NCI-H187 (cell line): ENCODE measurements around the gene TUBA4A.
"Not testable (repeated sequence)": the region's sequence is repeated elsewhere in the genome, so short reads cannot be mapped to it uniquely, and the experiment has no call there.

Experiments
- DNase-seq, 2 experiments: peaks; one replicate each; lab custom pipeline; 2025; lab: John Stamatoyannopoulos, UW

The TUBA4A gene

DNA sequence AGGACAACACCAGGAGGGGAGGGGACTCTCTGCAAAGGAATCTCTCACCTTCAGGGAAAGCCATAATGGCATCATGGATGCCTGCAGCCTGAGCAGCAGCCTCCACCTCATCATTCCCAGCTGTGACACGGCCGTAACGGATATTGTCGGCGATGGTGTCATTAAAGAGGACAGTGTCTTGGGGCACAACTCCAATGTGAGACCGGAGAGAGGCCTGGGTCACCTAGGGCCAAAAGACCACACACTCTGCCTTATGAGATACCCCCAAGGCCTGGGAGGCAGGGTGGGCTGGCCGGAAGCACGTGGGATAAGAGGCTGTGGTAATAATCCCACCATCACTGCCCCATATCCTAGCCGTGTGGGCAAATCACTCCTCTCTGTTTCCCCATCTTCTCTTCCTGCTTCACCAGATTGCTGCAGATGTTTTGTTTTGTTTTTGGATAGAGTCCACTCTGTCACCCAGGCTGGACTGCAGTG lies 42.8 kb downstream of the TUBA4A start:
- no peak for DNase-seq

DNA sequence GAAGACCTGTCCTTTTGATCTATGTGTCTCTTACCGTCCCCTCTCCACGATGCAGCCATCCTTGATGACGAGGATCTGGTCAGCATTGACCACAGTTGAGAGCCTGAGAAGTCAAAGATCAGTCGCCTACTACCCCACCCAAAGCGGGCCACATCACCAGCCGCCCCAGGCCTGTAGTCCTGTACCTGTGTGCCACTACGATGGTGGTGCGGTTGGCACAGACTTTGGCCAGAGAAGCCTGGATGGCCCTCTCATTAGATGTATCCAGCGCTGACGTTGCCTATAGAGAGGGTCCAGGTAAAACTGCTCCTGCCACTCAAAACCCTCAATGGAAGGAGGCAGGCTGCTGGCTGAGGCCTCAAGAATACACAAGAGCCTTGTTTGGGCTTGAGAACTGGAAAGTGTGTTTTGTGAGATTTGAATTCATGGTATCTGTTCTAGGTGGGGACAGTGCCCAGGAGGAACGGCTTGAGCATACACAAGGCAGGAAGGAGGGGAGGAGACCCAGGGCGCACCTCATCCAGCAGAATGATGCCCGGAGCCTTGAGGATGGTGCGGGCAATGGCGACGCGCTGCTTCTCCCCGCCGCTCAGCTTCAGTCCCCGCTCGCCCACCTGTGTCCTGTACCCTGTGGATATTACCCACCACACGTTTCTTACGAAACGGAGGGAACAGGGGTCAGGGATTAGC lies 43.4 kb downstream of the TUBA4A start:
- DNase-seq: no peak

DNA sequence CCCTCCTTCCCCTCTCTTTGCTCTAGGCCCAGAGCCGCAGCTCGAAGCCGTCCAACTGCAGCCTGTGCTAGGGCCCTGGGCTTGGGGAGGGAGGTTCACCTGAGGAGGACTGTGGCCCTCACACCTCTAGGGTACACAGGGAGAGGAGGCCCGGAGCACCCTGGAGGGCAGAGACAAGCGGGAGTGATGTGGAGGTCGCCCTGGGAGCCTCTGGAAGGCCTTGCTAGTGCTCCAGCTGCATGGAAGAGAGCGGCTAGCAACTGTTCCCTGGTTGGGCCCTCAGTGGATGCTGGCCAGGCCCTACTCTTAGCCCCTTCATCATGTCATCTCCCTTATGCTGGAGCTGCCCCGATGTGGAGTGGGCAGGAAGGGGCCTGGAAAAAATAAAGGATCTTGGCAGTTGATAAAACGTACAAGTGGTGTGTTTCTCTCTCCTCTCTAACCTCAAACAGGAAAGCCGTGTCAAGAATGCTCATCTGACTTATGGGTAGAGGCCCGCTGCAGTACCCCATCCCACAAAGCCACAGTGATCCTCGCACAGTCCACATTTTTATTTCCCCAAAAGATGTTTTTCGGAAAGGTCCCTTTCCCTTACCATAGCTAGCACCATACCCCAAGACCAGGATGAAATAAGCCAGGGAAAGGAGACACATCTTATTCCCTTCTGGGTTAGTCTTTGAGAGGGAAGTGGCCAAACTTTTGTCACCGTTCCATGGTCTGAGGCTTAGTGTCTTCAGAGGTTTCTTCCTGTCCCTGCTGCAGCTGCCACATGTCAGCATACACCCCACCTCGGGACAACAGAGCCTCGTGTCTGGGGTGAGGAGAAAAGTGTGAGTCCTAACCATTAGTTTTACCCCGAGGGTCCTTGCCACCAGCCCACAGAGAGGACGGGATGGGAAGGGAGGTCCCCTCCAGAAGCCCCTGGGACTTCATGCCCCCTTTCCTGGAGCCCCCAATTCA lies 44.2 kb downstream of the TUBA4A start:
- DNase-seq: no peak

DNA sequence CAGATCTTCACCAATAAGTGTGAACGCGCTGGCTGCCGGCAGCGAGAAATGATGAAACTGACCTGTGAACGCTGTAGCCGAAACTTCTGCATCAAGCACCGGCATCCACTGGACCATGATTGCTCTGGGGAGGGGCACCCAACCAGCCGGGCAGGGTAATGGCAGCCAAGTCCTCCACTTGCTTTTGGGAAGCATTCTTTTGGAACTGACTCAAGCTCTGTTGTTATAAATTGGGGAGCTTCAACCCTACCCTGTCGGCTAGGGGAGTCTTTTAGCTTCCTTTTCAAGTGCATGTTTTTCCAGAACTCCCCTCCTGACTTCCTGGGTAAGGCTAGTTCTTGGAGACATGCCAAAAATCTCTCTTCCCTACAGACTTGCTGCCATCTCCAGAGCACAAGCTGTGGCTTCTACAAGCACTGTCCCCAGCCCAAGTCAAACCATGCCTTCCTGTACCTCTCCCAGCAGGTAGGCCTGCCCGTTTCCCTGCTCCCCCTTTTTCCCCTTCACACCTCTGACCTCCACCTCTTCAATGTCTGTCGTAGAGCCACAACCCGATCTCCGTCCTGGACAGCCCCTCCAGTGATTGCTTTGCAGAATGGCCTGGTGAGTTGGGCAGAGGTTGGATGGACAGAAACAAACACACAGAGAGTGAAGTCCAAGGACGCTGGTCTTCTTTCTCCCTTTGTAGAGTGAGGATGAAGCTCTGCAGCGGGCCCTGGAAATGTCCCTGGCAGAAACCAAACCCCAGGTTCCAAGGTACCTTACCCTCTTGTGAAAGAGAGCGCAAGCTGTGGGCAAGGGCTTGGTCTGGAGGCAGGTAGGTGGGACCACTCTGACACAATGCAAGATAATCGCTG lies 45.6 kb downstream of the TUBA4A start:
- no peak for DNase-seq

DNA sequence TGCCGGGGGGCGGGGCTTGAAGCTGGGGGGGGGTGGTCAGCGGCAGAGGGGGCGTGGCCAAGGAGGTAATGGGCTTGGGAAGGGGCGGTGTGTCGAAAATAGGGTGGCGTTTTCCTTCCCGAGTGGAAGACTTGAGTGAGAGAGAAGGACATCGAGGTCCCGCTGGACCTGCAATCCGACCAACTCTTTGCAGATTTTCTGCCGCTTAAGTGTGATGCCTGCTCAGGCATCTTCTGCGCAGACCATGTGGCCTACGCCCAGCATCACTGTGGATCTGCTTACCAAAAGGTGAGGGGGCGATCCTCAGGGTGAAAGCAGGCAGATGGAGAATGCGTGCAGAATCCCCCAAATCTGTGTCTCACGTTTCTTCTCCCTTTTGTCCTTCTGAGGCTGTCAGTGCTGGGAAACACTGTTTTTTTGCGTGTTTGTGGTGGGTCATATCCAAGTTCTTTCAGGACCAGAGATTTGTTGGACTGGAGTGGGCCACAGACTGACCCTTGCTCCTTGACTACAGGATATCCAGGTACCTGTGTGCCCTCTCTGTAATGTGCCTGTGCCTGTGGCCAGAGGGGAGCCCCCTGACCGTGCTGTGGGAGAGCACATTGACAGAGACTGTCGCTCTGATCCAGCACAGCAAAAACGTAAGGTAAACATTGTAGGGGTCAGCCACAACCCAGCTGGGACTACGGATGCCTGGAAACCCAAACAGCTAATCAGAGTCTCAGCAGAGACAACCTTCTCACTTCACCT lies 46.4 kb downstream of the TUBA4A start:
- DNase-seq: no peak

DNA sequence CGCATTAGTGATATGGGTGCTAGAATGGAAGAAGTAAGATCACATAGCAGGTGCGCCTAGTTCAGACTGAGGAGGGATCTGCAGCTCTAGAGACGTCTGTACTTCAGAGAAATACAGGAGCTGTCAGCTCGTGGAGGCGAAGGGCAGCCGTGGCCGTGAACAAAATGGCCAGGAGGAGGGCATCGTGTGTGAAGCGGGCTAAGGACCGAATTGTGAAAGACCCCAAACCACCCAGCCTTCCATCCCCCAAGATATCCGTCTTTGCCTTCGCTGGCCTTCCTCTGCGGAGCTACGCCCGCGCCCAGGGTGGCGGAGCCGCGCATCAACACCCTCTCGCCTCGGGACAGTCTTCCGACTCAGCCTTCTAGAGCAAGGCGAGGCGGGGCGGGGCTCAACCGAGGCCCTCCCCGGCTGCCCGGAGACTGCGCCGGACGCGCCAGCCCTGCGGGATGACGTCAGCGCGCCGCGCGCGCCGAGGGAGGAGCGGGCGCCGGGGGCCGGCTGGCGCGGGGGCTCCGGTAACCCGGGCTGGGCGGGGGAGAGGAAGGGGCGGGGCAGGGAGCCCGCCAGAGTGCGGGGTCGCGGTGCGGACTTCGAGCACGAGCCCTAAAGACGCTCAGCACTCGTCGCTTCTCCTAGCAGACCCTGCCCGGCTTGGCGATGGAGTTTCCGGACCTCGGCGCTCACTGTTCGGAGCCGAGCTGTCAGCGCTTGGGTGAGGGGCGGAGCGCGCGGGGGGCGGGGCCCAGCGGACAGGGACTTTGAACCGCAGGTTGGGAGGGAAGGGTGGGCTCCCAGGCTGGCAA lies 47.2 kb downstream of the TUBA4A start, which contains the start of gene ZFAND2B:
TSS of gene ZFAND2B (plus strand) at position 455 of the 806 bp plus-strand sequence. CDS start at position 661, 206 bp downstream.
- peak; percentile 64 to 74 for DNase-seq

DNA sequence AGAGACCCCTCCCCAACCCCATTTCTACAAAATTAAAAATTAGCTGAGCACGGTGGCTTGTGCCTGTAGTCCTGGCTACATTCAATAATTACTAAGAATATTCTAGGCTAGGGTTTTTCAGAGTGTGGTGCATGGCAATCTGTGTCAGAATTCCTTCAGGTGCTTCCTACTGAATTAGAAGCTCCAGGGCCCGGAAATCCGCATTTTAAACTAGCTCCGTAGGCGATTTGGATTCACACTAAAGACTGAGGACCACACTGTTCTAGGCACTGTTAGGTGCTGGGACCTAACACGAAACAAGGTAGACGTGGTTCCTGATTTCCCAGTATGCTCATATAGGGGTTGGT lies 47.8 kb downstream of the TUBA4A start:
- DNase-seq: no peak

DNA sequence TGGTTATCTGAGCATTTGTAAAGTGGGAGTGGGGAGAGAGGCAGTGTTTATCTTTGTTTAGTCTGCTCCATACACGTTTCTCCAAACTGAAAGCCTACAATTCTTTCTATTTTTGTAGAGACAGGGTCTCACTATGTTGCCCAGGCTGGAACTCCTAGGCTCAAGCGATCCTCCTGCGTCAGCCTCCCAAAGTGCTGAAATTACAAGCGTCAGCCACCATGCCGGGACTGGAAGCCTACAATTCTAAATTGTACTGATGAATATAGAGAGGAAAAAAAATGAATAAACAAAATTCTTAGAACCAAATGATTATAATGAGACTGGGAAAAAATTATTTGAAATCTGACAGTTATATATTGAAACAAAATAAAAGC lies 48.6 kb downstream of the TUBA4A start:
- no peak for DNase-seq

DNA sequence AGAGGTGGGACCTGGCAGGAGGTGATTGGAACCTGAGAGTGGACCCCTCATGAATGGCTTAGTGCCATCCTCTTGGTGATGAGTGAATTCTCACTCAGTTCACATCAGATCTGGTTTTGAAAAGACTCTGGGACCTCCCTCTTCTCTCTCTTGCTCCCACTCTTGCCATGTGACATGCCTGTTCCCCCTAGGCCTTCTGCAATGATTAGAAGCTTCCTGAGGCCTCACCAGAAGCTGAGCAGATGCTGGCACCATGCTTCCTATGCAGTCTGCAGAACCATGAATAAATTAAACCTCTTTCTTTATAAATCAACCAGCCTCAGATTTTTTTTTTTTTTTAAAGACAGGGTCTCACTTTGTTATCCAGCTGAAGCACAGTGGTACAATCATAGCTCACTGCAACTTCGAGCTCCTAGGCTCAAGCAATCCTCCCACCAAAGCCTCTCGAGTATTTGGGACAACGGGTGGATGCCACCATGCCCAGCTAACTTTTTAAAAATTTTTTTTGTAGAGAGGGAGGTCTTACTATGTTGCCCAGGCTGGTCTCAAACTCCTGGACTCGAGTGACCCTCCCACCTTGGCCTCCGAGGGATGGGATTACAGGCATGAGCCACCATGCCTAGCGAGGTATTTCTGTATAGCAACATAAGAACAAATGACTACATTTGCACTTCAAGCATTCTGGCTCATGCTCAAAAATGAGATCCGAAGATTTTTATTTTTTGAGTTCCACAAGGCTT lies 49.1 kb downstream of the TUBA4A start:
- DNase-seq: no peak

DNA sequence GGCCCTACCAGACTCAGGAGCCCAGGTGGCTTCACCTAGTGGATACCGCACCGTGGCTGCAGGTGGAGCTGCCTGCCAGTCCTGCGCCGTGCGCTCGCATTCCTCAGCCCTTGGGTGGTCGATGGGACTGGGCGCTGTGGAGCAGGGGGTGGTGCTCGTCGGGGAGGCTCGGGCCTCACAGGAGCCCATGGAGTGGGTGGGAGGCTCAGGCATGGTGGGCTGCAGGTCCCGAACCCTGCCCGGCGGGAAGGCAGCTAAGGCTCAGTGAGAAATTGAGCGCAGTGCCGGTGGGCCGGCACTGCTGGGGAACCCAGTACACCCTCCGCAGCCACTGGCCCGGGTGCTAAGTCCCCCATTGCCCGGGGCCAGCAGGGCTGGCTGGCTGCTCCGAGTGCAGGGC lies 52.4 kb downstream of the TUBA4A start:
- DNase-seq: not testable (repeated sequence)

DNA sequence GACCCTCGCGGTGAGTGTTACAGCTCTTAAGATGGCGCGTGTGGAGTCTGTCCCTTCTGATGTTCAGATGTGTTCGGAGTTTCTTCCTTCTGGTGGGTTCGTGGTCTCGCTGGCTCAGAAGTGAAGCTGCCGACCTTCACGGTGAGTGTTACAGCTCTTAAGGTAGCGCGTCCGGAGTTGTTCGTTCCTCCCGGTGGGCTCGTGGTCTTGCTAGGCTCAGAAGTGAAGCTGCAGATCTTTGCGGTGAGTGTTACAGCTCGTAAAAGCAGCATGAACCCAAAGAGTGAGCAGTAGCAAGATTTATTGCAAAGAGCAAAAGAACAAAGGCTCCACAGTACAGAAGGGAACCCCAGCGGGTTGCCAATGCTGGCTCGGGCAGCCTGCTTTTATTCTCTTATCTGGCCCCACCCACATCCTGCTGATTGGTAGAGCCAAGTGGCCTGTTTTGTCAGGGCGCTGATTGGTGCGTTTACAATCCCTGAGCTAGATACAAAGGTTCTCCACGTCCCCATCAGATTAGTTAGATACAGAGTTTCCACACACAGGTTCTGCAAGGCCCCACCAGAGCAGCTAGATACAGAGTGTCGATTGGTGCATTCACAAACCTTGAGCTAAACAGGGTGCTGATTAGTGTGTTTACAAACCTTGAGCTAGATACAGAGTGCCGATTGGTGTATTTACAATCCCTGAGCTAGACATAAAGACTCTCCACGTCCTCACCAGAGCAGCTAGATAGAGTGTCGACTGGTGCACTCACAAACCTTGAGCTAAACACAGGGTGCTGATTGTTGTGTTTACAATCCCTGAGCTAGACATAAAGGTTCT lies 53.0 kb downstream of the TUBA4A start:
- DNase-seq: not testable (repeated sequence)
